Measurements from ENCODE around the gene ZNF564.
"Not testable (repeated sequence)": the region's sequence is repeated elsewhere in the genome, so short reads cannot be mapped to it uniquely, and the experiment has no call there.

ZNF564 gene

DNA sequence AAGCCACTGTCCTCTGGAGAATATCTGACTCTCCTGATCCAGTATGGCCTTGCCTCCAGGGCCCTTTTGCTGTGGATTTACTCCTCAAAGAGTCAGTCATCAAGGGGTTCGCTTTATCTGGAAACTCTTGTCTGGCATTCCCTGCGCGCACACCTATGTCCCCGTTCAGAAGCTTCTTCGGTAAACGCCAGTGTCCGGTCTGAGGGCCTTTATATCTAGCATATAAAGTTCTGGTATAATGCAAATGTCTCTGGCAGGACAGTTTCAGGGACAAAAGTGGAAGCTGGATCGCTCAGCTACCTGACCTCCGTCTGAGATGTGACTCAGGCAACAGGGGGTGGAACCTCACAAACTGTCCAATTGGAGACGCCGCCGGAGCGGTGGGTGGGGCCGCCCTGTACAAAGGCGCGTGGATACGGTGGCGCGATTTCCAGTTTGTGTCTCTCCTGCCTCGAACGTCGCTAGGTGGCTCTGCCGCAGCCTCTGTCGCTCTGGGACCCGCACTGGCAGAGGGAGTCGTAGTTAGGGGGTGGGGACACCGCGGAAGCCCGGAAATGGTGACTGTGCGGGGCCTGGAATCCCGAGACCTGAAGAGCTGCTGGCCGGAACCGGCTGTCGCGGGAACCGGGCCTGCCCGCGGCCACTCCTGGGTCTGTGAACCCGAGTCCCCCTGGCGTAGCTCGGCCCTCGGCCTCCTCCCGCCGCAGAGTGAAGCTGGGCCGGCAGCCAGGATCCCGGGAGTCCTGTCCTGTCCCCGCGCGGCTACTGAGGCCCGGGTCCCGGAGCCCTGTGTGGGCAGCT is 56.1 kb downstream of the ZNF564 start:
- peak; percentile 96 for DNase-seq

DNA sequence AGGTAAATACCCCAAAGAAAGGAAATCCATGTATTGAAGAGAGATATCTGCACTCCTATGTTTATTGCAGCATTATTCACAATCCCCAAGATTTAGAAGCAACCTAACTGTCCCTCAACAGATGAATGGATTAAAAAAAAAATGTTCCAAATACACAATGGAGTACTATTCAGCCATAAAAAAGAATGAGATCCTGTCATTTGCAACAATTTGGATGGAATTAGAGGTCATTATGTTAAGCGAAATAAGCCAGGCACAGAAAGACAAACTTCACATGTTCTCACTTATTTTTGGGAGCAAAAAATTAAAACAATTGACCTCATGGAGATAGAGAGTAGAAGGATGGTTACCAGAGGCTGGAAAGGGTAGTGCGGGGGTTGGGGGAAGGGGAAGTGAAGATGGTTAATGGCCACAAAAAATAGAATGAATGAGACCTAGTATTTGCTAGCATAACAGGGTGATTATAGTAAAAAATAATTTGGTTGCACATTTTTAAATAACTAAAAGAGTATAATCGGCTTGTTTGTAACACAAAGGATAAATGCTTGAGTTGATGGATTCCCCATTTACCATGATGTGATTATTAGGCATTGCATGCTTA is 56.9 kb downstream of the ZNF564 start:
- no peak for DNase-seq

DNA sequence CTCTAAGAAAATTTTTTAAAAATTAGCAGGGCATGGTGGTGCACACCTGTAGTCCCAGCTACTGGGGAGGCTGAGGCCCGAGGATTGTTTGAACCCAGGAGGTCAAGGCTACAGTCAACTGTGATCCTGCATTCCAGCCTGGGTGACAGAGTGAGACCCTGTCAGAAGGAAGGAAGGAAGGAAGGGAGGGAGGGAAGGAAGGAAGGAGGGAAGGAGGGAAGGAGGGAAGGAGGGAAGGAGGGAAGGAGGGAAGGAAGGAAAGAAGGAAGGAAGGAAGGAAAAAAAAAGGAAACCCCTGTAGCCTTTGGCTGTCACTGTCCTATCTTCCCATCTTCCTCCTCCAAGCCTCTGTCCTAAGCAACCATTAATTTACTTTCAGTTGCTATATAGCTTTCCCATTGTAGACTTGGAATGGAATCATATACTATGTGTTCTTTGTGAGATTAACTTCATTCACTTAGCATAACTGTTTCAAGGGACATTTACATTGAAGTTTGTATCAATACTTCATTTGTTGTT is 65.0 kb downstream of the ZNF564 start:
- DNase-seq = not testable (repeated sequence)

DNA sequence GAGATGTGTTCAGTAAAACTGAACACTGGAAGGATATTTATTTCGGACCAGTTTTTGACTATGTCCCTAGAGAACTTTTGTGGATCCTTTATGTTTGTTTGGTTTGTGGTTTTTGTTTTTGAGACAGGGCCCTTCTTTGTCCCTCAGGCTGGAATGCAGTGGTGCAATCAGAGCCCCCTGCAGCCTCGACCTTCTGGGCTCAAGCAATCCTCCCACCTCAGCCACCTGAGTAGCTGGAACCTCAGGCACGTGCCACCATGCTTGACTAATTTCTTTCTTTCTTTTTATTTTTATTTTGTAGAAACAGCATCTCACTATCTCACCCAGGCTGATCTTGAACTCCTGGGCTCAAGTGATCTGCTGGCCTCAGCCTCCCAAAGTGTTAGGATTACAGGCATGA is 65.7 kb downstream of the ZNF564 start:
- DNase-seq = no peak

DNA sequence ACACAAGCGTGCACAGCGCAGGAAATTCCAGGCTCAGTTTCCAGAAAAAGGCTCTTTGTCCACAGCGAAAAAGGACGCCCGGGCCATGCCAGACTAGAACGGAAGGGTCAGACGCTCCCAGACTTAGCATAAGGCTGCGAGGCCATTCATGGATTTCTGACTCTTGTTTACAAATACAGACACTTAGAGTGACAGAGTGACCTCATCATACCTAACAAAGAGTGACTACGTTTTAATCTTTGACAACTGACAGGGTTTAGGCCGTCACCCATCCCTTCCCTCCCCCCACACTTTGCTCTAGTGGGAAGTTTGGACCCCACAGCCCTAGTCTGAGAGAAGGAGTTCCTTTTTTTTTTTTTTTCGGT is 66.2 kb downstream of the ZNF564 start:
- DNase-seq = no peak

DNA sequence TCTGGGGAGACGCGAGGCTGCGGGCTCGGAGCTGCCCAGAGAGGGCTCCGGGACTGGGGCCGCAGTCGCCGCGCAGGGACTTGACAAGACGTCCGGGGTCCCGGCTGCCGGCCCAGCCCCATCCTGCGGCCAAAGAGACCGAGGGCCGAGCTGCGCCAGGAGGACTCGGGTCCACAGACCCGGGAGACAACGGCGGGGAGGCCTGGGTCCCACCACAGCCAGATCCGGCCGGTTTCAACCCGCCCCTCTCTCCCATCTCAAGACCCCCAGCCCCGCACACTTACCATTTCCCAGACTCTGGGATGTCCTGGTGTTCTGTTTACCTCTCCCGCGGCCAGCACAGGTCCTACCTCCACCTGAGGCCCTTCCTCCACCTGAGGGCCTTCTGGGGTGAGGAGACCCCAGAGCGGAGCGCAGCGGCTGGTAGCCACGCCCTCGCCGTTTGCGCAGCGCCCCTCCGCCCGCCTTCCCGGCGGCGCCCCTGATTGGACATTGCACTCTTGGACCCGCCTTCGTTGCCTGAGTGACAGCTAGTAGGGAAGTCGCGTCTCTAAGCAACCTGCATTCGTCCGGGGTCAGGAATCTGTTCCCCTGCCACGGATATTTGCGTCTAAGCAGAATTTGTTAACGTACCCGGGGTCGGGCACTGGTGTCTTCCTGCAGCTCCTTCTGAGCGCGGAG is 66.8 kb downstream of the ZNF564 start, which contains the start of gene ZNF709:
TSS of gene ZNF709 (minus strand) at position 446 of the 681 bp plus-strand sequence. CDS start at position 287, 159 bp downstream.
- peak; percentile 89 for DNase-seq

DNA sequence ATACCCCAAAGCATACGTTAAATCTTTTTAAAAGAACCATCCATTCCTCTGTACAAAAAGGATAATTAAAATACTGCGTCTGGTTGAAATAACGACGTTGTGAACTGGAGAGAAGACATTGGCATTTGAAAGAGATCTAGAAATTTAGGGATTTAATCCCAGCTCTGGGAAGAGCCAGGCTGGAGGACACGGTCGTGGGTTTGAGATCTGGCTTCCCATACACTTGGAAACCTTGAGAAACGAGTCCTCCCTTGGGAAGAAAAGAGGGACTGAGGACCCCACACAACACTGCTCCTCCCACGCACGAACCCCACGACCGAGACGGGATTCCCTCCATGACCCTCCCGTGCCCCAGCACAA is 67.3 kb downstream of the ZNF564 start:
- no peak for DNase-seq

DNA sequence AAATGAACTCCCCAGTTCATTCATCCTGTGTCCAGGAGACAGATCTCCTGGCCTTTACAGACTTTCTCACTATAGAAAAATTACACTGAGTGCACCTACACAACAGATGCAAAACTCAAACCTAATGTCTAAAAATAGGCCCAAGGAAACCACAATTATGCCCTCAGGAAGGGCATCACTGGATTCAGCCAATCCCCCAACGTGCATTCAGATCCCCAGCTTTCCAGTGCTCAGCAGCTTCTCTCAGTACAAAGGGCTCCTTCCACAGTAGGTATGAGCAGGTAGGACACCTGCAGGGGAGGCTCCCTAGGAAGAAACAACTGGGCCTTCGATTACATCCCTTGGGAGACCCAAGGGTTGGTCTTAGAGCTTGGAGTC is 68.8 kb downstream of the ZNF564 start:
- DNase-seq = no peak

DNA sequence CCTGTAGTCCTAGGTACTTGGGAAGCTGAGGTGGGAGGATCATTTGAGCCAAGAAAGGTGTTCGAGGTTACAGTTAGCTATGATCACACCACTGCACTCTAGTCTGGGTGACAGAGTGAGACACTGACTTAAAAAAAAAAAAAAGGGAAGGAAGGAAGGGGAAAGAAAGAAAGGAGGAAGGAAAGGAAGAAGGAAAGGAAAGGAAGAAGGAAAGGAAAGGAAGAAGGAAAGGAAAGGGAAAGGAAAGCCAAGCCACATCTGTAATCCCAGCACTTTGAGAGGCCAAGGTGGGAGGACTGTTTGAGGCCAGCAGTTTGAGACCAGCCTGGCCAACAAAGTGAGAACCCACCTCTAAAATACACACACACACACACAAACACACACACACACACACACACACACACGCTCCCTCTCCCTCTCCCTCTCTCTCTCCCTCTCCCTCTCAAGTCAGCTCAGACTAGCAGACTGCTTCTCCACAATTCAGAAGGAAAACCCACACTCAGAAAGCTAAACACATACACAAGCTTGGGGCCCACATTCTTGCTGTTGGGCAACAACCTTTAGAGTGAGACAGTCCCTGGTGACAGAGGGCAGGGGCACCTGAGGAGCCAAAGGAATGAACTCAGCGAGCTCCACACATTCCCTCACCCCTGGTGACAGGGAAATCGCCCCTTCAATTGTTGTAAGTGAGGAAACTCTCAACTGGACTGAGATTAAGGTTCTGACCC is 69.3 kb downstream of the ZNF564 start:
- DNase-seq = no peak

DNA sequence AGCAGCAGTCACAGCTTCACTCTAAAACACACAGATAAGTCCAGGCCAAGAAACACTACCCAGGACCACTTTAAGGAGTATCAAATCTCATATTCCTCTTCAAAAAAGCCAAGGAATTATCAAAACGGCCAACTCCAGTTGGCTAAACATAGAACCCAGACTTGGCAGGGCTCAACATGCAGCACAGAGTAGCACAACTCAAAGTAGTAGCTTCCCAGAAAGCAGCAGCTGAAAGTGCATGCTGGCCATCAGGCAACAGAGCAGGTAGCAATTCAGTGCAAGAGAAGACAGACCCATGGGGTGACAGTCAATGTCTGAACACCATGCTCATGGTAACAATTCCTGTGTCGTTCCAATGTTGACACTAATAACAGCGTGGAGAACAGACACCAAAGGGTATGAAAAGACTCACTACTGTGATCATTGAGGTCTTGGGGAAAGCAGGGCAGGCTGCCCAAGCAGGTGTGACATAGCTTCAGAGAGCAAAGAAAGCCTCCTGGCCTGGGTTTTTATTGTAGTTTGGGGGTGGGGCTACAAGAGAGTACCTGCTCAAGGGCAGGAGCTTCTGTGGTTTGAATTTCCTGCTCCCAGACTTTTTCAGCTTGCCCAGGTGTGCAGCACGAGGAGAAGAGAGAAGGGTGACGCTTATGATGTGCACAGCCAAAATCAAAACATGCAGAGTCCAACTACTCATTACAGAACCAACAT is 72.9 kb downstream of the ZNF564 start:
- no peak for DNase-seq

Measured in activated naive CD4-positive, alpha-beta T cell treated with anti-CD3 and anti-CD28 coated beads, Interleukin-2, amount 50 U/mL, for 16 hours (primary cell).